HepG2 (cell line): ENCODE measurements around the gene FGFR3. TPM values are rescaled to one million over a fixed set of nuclear protein-coding genes. Genes with fewer than 3 reads are reported as not detected.

Source experiments
- ADNP ChIP-seq: sonication (generic); formaldehyde crosslinking; IDR thresholded peaks from 2 replicates; pipeline ENCODE4 v1.4.0; 2020; ENCODE audit warnings: missing genetic modification reagents
- ATF7 ChIP-seq, 2 experiments: fragments of 450-650 bp in 1 of 2; sonication (generic) in 1 of 2; formaldehyde crosslinking in 1 of 2; IDR thresholded peaks; 2 replicates each; pipeline versions ENCODE4 v1.4.0 to v1.6.1; 2016 to 2020; ENCODE audit warnings: antibody characterized with exemption in 1 of 2, mild to moderate bottlenecking in 1 of 2, missing genetic modification reagents in 1 of 2
- CC2D1A ChIP-seq: sonication (generic); formaldehyde crosslinking; IDR thresholded peaks from 2 replicates; pipeline ENCODE4 v1.8.1; 2023; ENCODE audit warnings: mild to moderate bottlenecking, missing genetic modification reagents
- ETV6 ChIP-seq: sonication (generic); formaldehyde crosslinking; conservative IDR thresholded peaks from 2 replicates; pipeline ENCODE4 v1.4.0; 2020; ENCODE audit warnings: missing genetic modification reagents
- GPBP1L1 ChIP-seq: sonication (generic); formaldehyde crosslinking; IDR thresholded peaks from 2 replicates; pipeline ENCODE4 v1.5.0; 2020; ENCODE audit warnings: mild to moderate bottlenecking, missing genetic modification reagents
- HOXA7 ChIP-seq: sonication (generic); formaldehyde crosslinking; IDR thresholded peaks from 2 replicates; pipeline ENCODE4 v1.8.1; 2022; ENCODE audit warnings: mild to moderate bottlenecking, missing genetic modification reagents, moderate library complexity
- NFYC ChIP-seq: IDR thresholded peaks from 2 replicates; pipeline ENCODE4 v1.6.1; 2016; ENCODE audit warnings: missing genetic modification reagents, missing compliant biosample characterization
- ONECUT2 ChIP-seq: sonication (generic); formaldehyde crosslinking; IDR thresholded peaks from 2 replicates; pipeline ENCODE4 v1.4.0; 2020; ENCODE audit warnings: missing genetic modification reagents
- SNAI1 ChIP-seq: sonication (generic); formaldehyde crosslinking; IDR thresholded peaks from 2 replicates; pipeline ENCODE4 v1.5.0; 2020; ENCODE audit warnings: mild to moderate bottlenecking, missing genetic modification reagents, borderline replicate concordance
- TARDBP ChIP-seq: sonication (generic); formaldehyde crosslinking; IDR thresholded peaks from 2 replicates; pipeline ENCODE4 v1.8.0; 2022; ENCODE audit warnings: mild to moderate bottlenecking, missing genetic modification reagents
- TRIM22 ChIP-seq: fragments of 450-650 bp; IDR thresholded peaks from 2 replicates; pipeline ENCODE4 v1.6.1; 2017
- ZBTB37 ChIP-seq: sonication (generic); formaldehyde crosslinking; IDR thresholded peaks from 2 replicates; pipeline ENCODE4 v1.4.0; 2020; ENCODE audit warnings: mild to moderate bottlenecking, missing genetic modification reagents
- ZC3H4 ChIP-seq: sonication (generic); formaldehyde crosslinking; IDR thresholded peaks from 2 replicates; pipeline ENCODE4 v1.4.0; 2020; ENCODE audit warnings: missing genetic modification reagents, borderline replicate concordance
- ZFP1 ChIP-seq: IDR thresholded peaks from 2 replicates; pipeline ENCODE4 v1.6.1; 2016
- ZMAT3 ChIP-seq: sonication (generic); formaldehyde crosslinking; conservative IDR thresholded peaks from 2 replicates; pipeline ENCODE4 v1.7.0; 2021; ENCODE audit warnings: missing genetic modification reagents
- ZNF205 ChIP-seq: IDR thresholded peaks from 2 replicates; pipeline ENCODE4 v1.6.1; 2018; ENCODE audit warnings: missing biosample characterization, missing genetic modification reagents
- ZNF24 ChIP-seq: fragments of 450-650 bp; IDR thresholded peaks from 2 replicates; pipeline ENCODE4 v1.6.1; 2017; ENCODE audit warnings: antibody characterized with exemption, mild to moderate bottlenecking
- ZNF276 ChIP-seq: sonication (generic); formaldehyde crosslinking; IDR thresholded peaks from 2 replicates; pipeline ENCODE4 v1.4.0; 2020; ENCODE audit warnings: mild to moderate bottlenecking, low read depth, missing genetic modification reagents
- ZNF282 ChIP-seq: fragments of 450-650 bp; IDR thresholded peaks from 2 replicates; pipeline ENCODE4 v1.6.1; 2018; ENCODE audit not compliant: partially characterized antibody
- ZNF362 ChIP-seq: sonication (generic); formaldehyde crosslinking; IDR thresholded peaks from 2 replicates; pipeline ENCODE4 v1.4.0; 2020; ENCODE audit warnings: missing genetic modification reagents, mild to moderate bottlenecking, borderline replicate concordance
- ZNF660 ChIP-seq: sonication (generic); formaldehyde crosslinking; IDR thresholded peaks from 2 replicates; pipeline ENCODE4 v1.5.1; 2020; ENCODE audit warnings: mild to moderate bottlenecking, low read depth, missing genetic modification reagents, borderline replicate concordance
- ZZZ3 ChIP-seq: sonication (generic); formaldehyde crosslinking; IDR thresholded peaks from 2 replicates; pipeline ENCODE4 v1.4.0; 2020; ENCODE audit warnings: missing genetic modification reagents, mild to moderate bottlenecking, borderline replicate concordance
- polyA plus RNA-seq, 8 experiments: library from polyadenylated mRNA; depleted of rRNA in 3 of 8; stranded (reverse) in 7 of 8; unstranded in 1 of 8; fragments of >200 nt; fragmentation: Illumina TruSeq in 4 of 8; extraction: Trizol in 4 of 8; gene quantifications; 2 replicates each; pipeline versions ENCODE4 v1.2.1 to v1.2.3, GENCODE V29; 2011 to 2016; ENCODE audit warnings: low read depth in 4 of 8, missing spikeins in 1 of 8, mixed read lengths in 1 of 8; ENCODE audit not compliant: insufficient read depth in 1 of 8
- total RNA-seq, 5 experiments: library from RNA; depleted of rRNA; stranded (reverse); fragments of >200 nt; fragmentation: Illumina TruSeq; extraction: Trizol; gene quantifications; 2 replicates each; pipeline ENCODE4 v1.2.3, GENCODE V29; 2016; ENCODE audit warnings: low read depth in 1 of 5

FGFR3 gene
- total and polyA plus RNA-seq, 2 of the 13 experiments (the other 11 are each of a cell fraction or from before 2014, with no cell fraction given) = 103 to 109 TPM

GRCh38 chr4:1856071-1856942 is 63.2 kb downstream of the FGFR3 start, which contains the start of gene LETM1 (continued):
- no peak for TF ChIP-seq SNAI1 (CRISPR knock-in tag)
- 0 out of 2 replicates have a peak, but pooled peaks have one; percentile 16 for TF ChIP-seq ZMAT3 (CRISPR knock-in tag)
- no peak for TF ChIP-seq ZC3H4
- TF ChIP-seq ONECUT2 (CRISPR knock-in tag) = no peak
- TF ChIP-seq TRIM22 = no peak
- TF ChIP-seq CC2D1A = peak; percentile 19; the same call in 1 of the 2 replicates
- TF ChIP-seq ZBTB37 (CRISPR knock-in tag) = no peak
- peak; percentile 91 for TF ChIP-seq TARDBP (CRISPR knock-in tag)
- no peak for TF ChIP-seq GPBP1L1 (CRISPR knock-in tag)
- no peak for TF ChIP-seq ZNF276 (CRISPR knock-in tag)
- no peak for TF ChIP-seq ADNP (CRISPR knock-in tag)
- TF ChIP-seq ZNF282 = no peak
- TF ChIP-seq ZZZ3 (CRISPR knock-in tag) = no peak; the same call in 1 of the 2 replicates
- TF ChIP-seq ZFP1 (CRISPR knock-in tag) = no peak
- no peak; the same call in none of the 2 replicates for TF ChIP-seq ETV6
- TF ChIP-seq ZNF205 = no peak
- TF ChIP-seq NFYC (CRISPR knock-in tag) = peak; percentile 64
- TF ChIP-seq ZNF362 = peak; percentile 14; the same call in 1 of the 2 replicates
- no peak for TF ChIP-seq ZNF660 (CRISPR knock-in tag)
- no peak for TF ChIP-seq ATF7 (IDR thresholded peaks at IDR 0.05)
- TF ChIP-seq ATF7 (CRISPR knock-in tag; IDR thresholded peaks at IDR 0.05) = no peak
- TF ChIP-seq ZNF24 = no peak
- TF ChIP-seq HOXA7 (CRISPR knock-in tag) = no peak
